Amniotic epithelial cell (primary cell): ENCODE measurements around the gene SH2D7.
A peak's percentile ranks its signal among the peaks of the same experiment; 100 is the strongest.

Experiments used
- DNase-seq: peaks from one replicate; pipeline ENCODE4 v3.0.0-alpha.2; 2010; ENCODE audit warnings: low read depth

Gene SH2D7

GRCh38 chr15:78092261-78093041 lies at the start of gene SH2D7:
SH2D7 (plus strand) TSS chr15:78092561; CDS start chr15:78092585, 24 bp downstream.
- no peak for DNase-seq

- DNase-seq, result peak; percentile 55
These were observed 47.8 kb upstream of the SH2D7 start for GRCh38 chr15:78044407-78045155.

- no peak for DNase-seq
These were observed 47.2 kb upstream of the SH2D7 start for GRCh38 chr15:78045189-78045588.

- peak; percentile 88 for DNase-seq
These were observed 45.5 kb upstream of the SH2D7 start for GRCh38 chr15:78046796-78047341.

- peak; percentile 91 for DNase-seq
These were observed 44.4 kb upstream of the SH2D7 start for GRCh38 chr15:78047761-78048627.

GRCh38 chr15:78048628-78048920 lies 43.8 kb upstream of the SH2D7 start:
- DNase-seq, result no peak

GRCh38 chr15:78049691-78050440 lies 42.5 kb upstream of the SH2D7 start:
- peak; percentile 98 for DNase-seq

- DNase-seq, result peak; percentile 54
These were observed 41.9 kb upstream of the SH2D7 start for GRCh38 chr15:78050441-78050809.

- DNase-seq, result no peak
These were observed 41.5 kb upstream of the SH2D7 start for GRCh38 chr15:78050826-78051225.

GRCh38 chr15:78051596-78051995 lies 40.8 kb upstream of the SH2D7 start:
- DNase-seq, result no peak

- DNase-seq, result peak; percentile 81
These were observed 40.4 kb upstream of the SH2D7 start for GRCh38 chr15:78052001-78052401.

GRCh38 chr15:78052545-78052944 lies 39.8 kb upstream of the SH2D7 start:
- DNase-seq, result no peak

GRCh38 chr15:78054518-78054917 lies 37.8 kb upstream of the SH2D7 start:
- DNase-seq, result no peak

GRCh38 chr15:78054966-78055365 lies 37.4 kb upstream of the SH2D7 start:
- no peak for DNase-seq

GRCh38 chr15:78055919-78056713 lies 36.2 kb upstream of the SH2D7 start:
- no peak for DNase-seq

GRCh38 chr15:78056714-78057269 lies 35.6 kb upstream of the SH2D7 start:
- DNase-seq, result no peak

- no peak for DNase-seq
These were observed 34.6 kb upstream of the SH2D7 start for GRCh38 chr15:78057803-78058202.

- DNase-seq, result no peak
These were observed 33.9 kb upstream of the SH2D7 start for GRCh38 chr15:78058401-78058935.

- no peak for DNase-seq
These were observed 33.1 kb upstream of the SH2D7 start for GRCh38 chr15:78059110-78059839.
